ENCODE data around the gene BICRA.
"Not testable (repeated sequence)": the region's sequence is repeated elsewhere in the genome, so short reads cannot be mapped to it uniquely, and the experiment has no call there.

The BICRA gene

DNA sequence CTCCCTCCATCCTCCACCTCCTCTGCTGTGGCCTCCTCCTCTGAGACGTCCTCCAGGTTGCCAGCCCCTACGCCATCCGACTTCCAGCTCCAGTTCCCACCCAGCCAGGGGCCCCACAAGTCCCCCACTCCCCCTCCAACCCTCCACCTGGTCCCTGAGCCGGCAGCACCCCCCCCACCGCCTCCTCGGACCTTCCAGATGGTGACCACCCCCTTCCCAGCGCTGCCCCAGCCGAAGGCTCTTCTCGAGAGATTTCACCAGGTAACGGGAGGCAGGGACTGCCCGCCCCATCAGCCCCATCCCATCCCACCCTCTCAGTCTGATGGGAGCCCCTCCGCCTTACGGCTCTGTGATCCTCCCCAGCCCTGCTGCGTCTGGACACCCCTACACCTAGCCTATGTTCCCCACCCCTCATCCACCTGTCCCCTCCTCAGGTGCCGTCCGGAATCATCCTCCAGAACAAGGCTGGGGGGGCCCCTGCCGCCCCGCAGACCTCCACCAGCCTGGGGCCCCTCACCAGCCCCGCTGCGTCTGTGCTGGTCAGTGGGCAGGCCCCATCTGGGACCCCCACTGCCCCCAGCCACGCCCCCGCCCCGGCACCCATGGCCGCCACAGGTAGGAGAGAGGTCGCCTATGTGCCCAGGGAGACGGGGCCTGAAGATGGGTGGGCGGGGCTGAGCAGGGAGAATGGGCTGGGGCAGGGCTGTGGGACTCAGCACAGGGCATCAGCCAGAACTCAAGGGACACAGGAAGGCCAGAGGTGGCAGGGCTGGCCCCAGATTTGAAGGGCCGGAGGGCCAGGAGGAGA, 85.7 kb downstream of the BICRA start:
- no peak for DNase-seq

GRCh38 chr19:47695533-47696262, 86.8 kb downstream of the BICRA start:
- DNase-seq = no peak

- no peak for DNase-seq
These were observed 87.7 kb downstream of the BICRA start for GRCh38 chr19:47696635-47697034.

DNA sequence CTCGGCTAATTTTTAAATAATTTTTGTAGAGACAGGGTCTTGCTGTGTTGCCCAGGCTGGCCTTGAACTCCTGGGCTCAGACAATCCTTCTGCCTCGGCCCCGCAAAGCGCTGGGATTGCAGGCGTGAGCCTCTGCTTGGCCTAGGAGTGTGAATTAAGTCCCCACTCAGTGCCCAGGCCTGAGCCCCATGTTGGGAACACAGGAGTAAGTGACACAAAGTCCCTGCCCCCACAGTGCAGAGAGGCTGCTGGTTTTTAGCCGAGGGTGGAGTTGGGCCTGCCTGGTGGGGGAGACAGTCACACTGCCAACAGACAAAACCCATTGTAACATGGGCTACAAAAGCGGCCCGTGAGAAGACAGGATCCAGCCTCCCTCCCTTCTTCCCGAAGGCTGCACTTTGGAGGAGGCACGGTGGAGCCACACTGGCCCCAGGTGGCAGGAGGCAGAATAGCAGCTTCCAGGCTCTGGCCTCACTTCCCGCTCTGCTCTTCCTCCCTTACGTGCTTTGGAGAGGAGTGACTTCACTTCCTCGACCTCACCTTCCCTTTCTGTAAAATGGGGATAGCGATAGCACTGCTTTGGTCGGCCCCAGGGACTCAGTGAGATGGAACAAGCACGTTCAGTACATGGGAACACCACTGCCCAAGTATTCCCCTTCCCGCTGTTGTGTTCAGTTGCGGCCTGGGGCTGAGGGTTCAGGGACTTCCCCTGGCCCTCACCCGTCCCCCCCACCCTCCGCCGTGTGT, 89.1 kb downstream of the BICRA start:
- DNase-seq = peak; percentile 62

GRCh38 chr19:47698631-47699359, 89.9 kb downstream of the BICRA start:
- DNase-seq = no peak

- peak; percentile 45 for DNase-seq
These were observed 90.5 kb downstream of the BICRA start for GRCh38 chr19:47699360-47699917.

DNA sequence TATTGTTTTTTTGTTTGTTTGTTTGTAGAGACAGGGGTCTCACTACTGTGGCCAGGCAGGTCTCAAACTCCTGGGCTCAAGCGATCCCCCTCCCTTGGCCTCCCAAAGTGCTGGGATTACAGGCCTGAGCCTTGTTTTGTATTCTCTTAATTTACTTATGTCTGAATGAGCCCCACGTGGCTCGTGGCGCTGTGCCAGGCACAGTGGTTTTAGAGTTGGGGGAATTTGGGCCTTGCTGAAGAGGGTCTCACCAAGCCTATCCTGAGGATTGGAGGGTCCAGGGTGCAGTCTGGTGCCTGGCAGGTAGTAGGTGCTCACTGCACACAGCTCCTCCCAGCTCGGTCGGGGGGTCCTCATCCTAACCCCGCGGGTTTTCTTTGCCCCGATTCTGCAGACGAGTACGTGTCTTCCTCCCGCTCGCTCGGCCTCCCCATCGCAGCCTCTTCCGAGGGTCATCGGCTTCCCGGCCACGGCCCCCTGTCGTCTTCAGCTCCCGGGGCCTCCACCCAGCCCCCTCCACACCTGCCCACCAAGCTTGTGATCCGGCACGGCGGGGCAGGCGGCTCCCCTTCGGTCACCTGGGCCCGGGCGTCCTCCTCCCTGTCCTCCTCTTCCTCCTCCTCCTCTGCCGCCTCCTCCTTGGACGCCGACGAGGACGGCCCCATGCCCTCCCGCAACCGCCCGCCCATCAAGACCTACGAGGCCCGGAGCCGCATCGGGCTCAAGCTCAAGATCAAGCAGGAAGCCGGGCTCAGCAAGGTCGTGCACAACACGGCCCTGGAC, 92.2 kb downstream of the BICRA start:
- DNase-seq = no peak

- DNase-seq = no peak
These were observed 93.0 kb downstream of the BICRA start for GRCh38 chr19:47701717-47702552.

DNA sequence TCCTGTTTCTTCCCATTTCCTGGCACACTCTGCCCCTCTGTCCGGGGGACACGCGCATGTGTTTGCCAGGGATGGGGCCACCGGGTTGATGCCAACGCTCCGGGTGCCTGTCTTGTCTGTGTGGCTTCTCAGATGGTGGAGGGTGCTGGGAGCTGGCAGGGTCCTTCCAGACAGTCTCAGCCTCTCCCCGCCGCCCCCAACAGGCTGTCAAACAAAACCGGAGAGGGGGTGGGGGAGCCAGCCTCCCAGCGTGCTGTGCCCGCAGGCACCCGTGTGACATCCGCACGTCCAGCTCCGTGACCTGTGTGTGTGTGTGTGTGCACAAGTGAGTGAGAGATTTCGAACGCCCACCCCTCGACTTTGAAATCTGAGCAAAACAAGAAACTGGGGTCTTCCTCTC, 93.7 kb downstream of the BICRA start:
- no peak for DNase-seq

DNA sequence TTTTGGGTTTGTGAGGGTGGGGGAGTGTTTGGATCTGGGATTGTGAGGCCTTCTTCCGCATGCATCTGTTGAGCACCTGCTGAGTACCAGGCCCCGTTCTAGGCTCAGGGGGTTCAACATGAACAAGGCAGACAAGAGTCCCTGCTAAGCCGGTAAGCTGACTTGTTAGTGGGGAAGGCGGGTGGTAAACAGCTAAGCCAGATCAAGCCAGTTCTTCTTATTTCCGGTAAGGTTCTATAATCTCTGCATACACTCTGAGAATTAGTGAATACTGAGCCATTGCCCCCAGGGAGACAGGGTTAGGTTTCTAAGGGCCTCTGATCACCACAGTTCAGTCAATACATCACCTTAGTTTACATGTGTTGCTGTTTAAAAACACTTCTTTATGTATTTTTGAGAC, 94.4 kb downstream of the BICRA start:
- DNase-seq = no peak

DNA sequence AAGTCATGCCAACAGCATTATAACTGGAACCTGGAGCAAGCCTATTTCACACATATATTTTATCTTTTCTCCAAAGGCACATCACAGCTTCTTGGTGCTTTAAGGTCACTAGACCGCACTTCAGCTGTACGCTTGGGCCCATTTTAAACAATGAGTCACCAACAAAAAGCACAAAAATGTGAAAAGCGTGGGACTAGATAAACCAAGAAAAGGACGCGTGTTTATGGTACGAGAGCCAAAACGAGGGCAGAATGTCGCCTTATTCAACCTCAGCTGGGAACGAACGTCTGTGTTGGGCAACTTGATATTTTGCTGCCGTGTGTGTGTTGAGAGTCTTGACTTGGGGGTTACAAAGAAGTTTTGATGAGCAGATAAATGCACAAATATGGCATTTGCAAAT, 95.1 kb downstream of the BICRA start:
- no peak for DNase-seq

DNA sequence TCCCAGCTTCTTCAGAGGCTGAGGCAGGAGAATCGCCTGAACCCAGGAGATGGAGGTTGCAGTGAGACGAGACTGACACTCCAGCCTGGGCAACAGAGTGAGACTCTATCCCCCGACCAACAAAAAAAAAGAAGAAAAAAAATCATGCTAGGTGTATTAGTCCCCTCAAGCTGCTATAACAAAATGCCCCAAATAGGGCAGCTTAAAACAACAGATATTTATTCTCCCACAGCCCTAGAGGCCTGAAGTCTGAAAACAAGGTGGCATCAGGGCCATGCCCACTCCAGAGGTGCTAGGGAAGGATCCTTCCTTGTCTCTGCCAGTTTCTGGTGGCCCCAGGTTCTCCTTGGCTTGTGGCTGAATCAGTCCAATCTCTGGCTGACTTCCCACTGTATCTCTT, 95.7 kb downstream of the BICRA start:
- no peak for DNase-seq

DNA sequence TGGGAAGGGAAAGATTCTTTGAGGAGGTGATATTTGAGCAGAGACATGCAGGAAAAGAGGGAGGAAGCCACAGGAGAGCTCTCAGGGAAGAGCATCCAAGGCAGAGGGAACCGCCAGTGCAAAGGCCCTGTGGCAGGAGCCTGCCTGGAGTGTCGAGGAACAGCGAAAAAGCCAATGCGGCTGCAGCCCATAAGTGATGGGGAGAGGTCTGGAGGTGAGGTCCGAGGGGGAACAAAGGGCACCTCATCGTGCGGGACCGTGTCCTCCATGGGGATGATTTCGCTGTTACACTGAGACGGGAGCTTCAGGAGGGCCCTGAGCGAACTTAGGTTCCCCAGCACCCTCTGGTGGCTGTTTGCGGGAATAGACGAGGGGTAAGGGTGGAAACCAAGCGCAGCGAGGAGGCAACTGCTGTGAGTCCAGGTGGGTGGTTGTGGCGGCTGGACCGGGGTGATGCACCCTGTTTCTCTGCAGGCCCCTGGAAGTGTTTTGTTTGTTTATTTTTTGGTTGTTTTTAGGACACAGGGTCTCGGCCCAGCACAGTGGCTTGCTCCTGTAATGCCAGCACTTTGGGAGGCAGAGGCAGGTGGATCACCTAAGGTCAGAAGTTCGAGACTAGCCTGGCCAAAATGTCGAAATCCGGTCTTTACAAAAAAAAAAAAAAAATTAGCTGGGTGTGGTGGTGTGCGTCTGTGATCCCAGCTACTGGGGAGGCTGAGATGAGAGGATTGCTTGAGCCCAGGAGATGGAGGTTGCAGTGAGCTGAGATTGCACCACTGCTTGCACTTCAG, 98.4 kb downstream of the BICRA start:
- peak; percentile 74 for DNase-seq

- DNase-seq = no peak
These were observed 102.8 kb downstream of the BICRA start for GRCh38 chr19:47711652-47712242.

DNA sequence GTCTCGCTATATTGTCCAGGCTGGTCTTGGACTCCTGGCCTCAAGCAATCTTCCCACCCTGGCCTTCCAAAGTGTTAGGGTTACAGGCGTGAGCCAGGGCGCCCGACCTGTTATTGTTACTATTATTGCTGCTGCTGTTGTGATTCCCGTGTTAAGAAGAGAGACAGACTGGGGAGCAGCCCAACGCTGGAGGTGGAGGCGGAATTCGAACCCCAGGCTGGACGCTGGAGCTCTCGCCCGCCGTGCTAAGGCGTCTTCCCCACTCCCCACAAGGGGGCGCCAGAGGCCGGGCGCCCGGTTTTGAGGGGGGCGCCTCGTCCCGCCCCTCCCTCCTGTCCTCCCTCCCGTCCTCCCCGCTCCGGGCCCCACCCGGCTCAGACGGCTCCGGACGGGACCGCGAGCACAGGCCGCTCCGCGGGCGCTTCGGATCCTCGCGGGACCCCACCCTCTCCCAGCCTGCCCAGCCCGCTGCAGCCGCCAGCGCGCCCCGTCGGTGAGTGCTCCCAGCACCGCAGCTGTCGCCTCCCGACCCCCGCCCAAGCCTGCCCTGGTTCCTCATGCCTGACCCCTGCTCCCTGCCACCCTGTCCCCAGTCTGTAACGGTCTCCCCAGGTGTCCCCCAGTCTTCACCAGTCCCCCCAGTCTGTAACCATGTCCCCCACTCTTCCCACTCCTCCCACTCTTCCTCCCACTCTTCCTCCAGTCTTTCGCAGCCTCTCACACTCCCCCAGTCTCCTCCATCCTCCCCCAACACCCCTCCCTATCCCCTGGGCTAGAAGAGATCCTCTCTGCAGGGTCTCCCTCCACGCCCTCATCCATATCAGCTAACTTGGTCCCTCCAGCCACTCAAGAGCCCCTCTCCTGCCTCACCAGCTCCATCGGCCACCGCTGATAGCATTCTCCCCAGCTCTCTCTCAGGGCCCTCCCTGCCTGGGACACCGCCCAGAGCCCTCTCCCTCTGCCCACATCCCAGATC, 104.4 kb downstream of the BICRA start, which contains the start of gene EHD2:
Gene EHD2, plus strand, starts transcription at position 377 of the 976 bp plus-strand sequence. CDS start 3,191 bp downstream, outside the sequence.
- DNase-seq = peak; percentile 29

DNA sequence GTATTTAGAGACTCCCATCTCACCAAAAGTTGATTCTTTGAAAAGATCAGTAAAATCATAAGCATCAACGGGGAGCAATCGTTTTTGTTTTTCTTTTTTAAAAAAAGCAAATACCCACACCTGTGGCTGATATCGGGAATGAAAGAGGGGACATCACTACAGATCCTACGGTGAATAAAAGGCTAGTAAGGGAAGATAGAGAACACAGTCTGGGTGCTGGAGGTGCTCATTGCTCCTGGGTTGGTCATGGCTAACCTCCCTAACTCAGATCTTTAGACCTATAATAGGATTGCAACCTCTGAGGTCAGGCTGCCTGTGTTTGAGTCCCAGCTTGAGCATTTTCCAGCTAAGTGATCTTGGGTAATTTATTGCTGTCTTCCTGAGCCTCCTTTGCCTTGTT, 105.4 kb downstream of the BICRA start:
- DNase-seq = no peak

- not testable (repeated sequence) for DNase-seq
These were observed 105.9 kb downstream of the BICRA start for GRCh38 chr19:47714855-47715254.
